ENCODE data around the gene GCAT. TPM values are rescaled to one million over a fixed set of nuclear protein-coding genes. Genes with fewer than 3 reads are reported as not detected.

GCAT gene
- polyA plus RNA-seq, 1 experiment: 8.9 TPM

DNA sequence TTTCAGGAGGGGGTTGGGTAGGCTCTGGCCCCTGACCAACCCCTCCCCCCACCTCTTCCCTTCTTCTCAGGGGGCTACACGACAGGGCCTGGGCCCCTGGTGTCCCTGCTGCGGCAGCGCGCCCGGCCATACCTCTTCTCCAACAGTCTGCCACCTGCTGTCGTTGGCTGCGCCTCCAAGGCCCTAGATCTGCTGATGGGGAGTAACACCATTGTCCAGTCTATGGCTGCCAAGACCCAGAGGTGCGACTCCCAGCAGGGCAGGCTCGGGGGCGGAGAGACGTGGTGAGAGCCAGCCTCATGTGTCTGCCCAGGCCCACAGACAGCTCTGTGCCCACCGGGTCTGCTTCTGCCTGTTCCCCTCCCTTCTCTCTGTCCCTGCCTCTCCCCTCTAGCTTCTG, 7.9 kb downstream of the GCAT start:
- Histone ChIP-seq H3K4me3 (ENCODE audit: low read depth, low read length) (no peak overlapping the region), H3K9me3 (ENCODE audit: control insufficient read depth, insufficient read depth, low read length) (no peaks in the 10 kb centered on the region; the same call in 1 of the 2 replicates), H3K27ac (ENCODE audit: low read depth, low read length) (no peak overlapping the region), H3K27me3 (ENCODE audit: control insufficient read depth, insufficient read depth, low read length) (peaks cover 2% of the 10 kb centered on the region)
- CTCF ChIA-PET: interaction anchor here (0.7 to 7.0 kb wide), 4 partner anchors 40 to 223 kb away, joined by 3 to 133 read pairs (median 6); no protein-coding TSS in a partner anchor
- TF ChIP-seq, protein P1, sequence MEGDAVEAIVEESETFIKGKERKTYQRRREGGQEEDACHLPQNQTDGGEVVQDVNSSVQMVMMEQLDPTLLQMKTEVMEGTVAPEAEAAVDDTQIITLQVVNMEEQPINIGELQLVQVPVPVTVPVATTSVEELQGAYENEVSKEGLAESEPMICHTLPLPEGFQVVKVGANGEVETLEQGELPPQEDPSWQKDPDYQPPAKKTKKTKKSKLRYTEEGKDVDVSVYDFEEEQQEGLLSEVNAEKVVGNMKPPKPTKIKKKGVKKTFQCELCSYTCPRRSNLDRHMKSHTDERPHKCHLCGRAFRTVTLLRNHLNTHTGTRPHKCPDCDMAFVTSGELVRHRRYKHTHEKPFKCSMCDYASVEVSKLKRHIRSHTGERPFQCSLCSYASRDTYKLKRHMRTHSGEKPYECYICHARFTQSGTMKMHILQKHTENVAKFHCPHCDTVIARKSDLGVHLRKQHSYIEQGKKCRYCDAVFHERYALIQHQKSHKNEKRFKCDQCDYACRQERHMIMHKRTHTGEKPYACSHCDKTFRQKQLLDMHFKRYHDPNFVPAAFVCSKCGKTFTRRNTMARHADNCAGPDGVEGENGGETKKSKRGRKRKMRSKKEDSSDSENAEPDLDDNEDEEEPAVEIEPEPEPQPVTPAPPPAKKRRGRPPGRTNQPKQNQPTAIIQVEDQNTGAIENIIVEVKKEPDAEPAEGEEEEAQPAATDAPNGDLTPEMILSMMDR (IDR thresholded peaks at IDR 0.05; ENCODE audit: low read depth, low read length): no peak
- POLR2A ChIA-PET: no interaction called here
- DNase-seq (ENCODE audit: low read depth, low spot score): no peak

DNA sequence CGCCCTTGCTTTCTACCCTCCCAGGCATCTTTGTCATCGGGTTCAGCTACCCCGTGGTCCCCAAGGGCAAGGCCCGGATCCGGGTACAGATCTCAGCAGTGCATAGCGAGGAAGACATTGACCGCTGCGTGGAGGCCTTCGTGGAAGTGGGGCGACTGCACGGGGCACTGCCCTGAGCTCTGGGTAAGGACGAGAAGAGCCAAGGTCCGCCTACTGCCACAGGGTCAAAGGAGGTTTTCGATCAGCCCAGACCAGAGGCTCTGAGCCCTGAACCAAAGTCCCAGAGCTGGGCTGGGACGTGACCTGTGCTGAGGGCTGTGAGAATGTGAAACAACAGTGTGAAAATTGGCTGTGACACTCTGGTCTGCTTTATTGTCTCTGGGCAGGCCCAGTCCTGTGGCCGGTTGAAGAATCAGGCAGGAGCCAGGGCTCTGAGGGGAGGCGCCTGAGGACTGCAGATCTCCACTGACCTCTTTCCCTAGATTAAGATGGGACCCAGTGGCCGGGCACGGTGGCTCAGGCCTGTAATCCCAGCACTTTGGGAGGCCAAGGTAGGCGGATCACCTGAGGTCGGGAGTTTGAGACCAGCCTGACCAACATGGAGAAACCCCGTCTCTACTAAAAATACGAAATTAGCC, 8.9 kb downstream of the GCAT start:
- Histone ChIP-seq H3K4me3 (ENCODE audit: low read depth, low read length) (no peak overlapping the region), H3K27me3 (ENCODE audit: control insufficient read depth, insufficient read depth, low read length) (peaks cover 2% of the 10 kb centered on the region), H3K9me3 (ENCODE audit: control insufficient read depth, insufficient read depth, low read length) (no peaks in the 10 kb centered on the region; the same call in 1 of the 2 replicates), H3K27ac (ENCODE audit: low read depth, low read length) (no peak overlapping the region)
- ChIA-PET POLR2A (no interaction called here), CTCF (interaction anchor here (0.7 to 7.0 kb wide), 19 partner anchors 8 to 204 kb away, joined by 3 to 133 read pairs (median 5); partner anchors contain the start of genes ANKRD54 and GCAT)
- TF ChIP-seq, protein P1 (IDR thresholded peaks at IDR 0.05; ENCODE audit: low read depth, low read length): no peak
- DNase-seq (ENCODE audit: low read depth, low spot score): no peak

DNA sequence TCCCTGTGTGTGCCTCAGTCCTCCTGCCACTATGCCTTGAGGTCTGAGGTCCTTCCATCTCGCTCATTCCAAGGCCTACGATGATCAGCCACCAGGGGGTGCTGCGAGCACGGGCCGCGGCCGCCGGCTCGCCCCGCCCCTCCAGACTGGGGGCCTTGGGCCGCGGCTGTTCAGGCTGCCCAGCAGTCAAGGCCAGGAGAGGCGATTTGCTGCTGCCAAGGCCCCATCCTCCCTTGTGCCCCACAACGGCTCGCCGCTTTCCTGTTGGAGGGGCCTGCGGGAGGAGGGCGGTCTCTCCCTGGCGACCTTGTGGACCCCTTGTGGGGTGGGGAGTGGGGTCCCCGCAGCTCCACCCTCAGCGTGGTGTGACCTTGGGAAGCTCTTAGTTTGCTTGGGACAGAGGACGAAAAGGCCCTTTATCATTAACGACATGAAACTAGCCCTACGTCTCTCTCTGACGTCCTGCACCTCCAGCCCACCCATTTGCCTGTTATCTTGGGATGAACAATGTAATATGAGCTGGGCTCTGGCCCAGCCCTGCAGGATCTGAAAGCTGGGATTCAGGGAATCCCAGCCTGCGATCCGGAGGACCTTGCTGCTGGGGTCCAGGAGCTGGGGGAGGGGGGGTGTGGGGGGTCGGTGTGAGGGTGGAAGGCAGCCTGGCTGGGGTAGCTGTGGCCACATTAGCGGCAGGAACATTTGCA, 10.1 kb downstream of the GCAT start:
- Histone ChIP-seq H3K9me3 (ENCODE audit: control insufficient read depth, insufficient read depth, low read length) (no peaks in the 10 kb centered on the region; the same call in 1 of the 2 replicates), H3K4me3 (ENCODE audit: low read depth, low read length) (peak overlapping the region; percentile 33), H3K27ac (ENCODE audit: low read depth, low read length) (peak overlapping the region; percentile 80), H3K27me3 (ENCODE audit: control insufficient read depth, insufficient read depth, low read length) (peaks cover 10% of the 10 kb centered on the region)
- CTCF ChIA-PET: interaction anchor here (0.6 to 7.0 kb wide), 29 partner anchors 8 to 211 kb away, joined by 3 to 133 read pairs (median 5); partner anchors contain the start of genes ANKRD54 and GCAT
- POLR2A ChIA-PET: interaction anchor here (0.6 to 2.0 kb wide), 7 partner anchors 11 to 109 kb away, joined by 3 to 15 read pairs (median 6); partner anchors contain the start of genes ANKRD54 and GCAT
- DNase-seq (ENCODE audit: low read depth, low spot score): no peak
- TF ChIP-seq, protein P1 (IDR thresholded peaks at IDR 0.05; ENCODE audit: low read depth, low read length): peak; percentile 80

DNA sequence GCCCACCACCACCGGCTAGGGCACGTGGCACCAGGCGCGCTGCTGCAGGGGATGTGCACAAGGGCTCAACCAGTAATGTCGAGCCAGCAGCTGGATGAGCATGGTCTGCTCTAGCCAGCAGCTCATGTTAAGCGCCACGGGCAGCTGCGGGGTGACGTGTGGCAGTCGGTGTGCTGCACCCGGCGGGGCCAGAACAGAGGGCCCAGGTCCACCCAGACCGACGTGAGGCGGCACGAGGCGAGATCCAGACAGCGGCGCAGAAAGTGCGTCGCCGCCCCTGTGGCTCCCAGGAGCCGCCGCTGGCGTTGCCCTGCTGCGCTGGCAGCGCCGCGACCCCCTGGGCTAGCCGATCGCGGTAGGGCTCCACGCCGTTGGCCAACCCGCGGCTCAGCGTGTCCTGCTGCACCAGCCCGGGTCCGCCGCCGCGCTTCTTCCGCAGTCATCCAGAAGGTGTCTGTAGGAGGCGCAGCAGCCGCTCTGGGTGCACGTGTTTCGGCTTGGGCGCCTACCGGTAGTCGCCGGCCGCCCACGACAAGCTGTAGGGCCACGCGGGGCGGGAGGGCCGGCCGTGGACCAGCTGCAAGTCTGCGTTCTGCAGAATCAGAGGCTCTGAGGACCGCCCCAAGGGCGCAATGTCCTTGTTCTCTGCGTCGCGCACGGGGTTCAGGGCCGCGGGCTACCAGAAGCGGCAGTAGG, 10.8 kb downstream of the GCAT start:
- TF ChIP-seq, protein P1 (IDR thresholded peaks at IDR 0.05; ENCODE audit: low read depth, low read length): peak; percentile 41
- H3K9me3 ChIP-seq (ENCODE audit: control insufficient read depth, insufficient read depth, low read length): no peaks in the 10 kb centered on the region; the same call in 1 of the 2 replicates
- no peak overlapping the region for H3K27ac ChIP-seq (ENCODE audit: low read depth, low read length)
- no peak for DNase-seq (ENCODE audit: low read depth, low spot score)
- CTCF ChIA-PET: interaction anchor here (0.6 to 7.0 kb wide), 18 partner anchors 9 to 212 kb away, joined by 3 to 133 read pairs (median 8); partner anchors contain the start of gene GCAT
- POLR2A ChIA-PET: interaction anchor here (0.6 to 2.0 kb wide), 6 partner anchors 11 to 110 kb away, joined by 3 to 15 read pairs (median 6); partner anchors contain the start of genes ANKRD54 and GCAT
- H3K27me3 ChIP-seq (ENCODE audit: control insufficient read depth, insufficient read depth, low read length): peaks cover 17% of the 10 kb centered on the region
- peak overlapping the region; percentile 32 for H3K4me3 ChIP-seq (ENCODE audit: low read depth, low read length)

Data from AG04450 (cell line).